ENCODE data around the gene PPM1D.

The PPM1D gene

GRCh38 chr17:60598001-60598736 is 1.8 kb upstream of the PPM1D start (continued):
- TF ChIP-seq PRDM4 (tag by site-specific recombination; IDR thresholded peaks at IDR 0.05) (no peak), ZNF311 (tag by site-specific recombination; IDR thresholded peaks at IDR 0.05; ENCODE audit: borderline replicate concordance) (no peak), ZNF514 (tag by site-specific recombination; IDR thresholded peaks at IDR 0.05) (no peak), TRIM28 (IDR thresholded peaks at IDR 0.05; ENCODE audit: borderline replicate concordance, low read length) (peak; percentile 58; the same call in 1 of the 2 replicates), OSR2 (tag by site-specific recombination; IDR thresholded peaks at IDR 0.05) (peak; percentile 87), ZNF366 (tag by site-specific recombination; conservative IDR thresholded peaks at IDR 0.05) (no peak; the same call in 1 of the 2 replicates), ZEB2 (tag by site-specific recombination; IDR thresholded peaks at IDR 0.05) (0 out of 2 replicates have a peak, but pooled peaks have one; percentile 42), ZNF677 (tag by site-specific recombination; IDR thresholded peaks at IDR 0.05) (no peak), GFI1B (tag by site-specific recombination; IDR thresholded peaks at IDR 0.05) (peak; percentile 64; the same call in 1 of the 2 replicates), TCF7L2 (IDR thresholded peaks at IDR 0.05; ENCODE audit: borderline replicate concordance, low read depth, low read length) (no peak), ZNF707 (tag by site-specific recombination; IDR thresholded peaks at IDR 0.05) (no peak), KLF16 (tag by site-specific recombination; IDR thresholded peaks at IDR 0.05) (no peak), ZNF426 (tag by site-specific recombination; IDR thresholded peaks at IDR 0.05) (no peak), SALL2 (tag by site-specific recombination; IDR thresholded peaks at IDR 0.05; ENCODE audit: borderline replicate concordance) (no peak), ZNF510 (tag by site-specific recombination; IDR thresholded peaks at IDR 0.05; ENCODE audit: insufficient replicate concordance) (no peak), ZNF112 (tag by site-specific recombination; IDR thresholded peaks at IDR 0.05) (no peak), ZNF302 (tag by site-specific recombination; IDR thresholded peaks at IDR 0.05; ENCODE audit: low read depth) (no peak), SCRT1 (tag by site-specific recombination; IDR thresholded peaks at IDR 0.05; ENCODE audit: borderline replicate concordance) (no peak), GLIS1 (tag by site-specific recombination; IDR thresholded peaks at IDR 0.05) (no peak), ZFHX2 (tag by site-specific recombination; conservative IDR thresholded peaks at IDR 0.05) (no peak), ZNF394 (tag by site-specific recombination; IDR thresholded peaks at IDR 0.05; ENCODE audit: borderline replicate concordance) (no peak), ZNF555 (tag by site-specific recombination; conservative IDR thresholded peaks at IDR 0.05) (no peak), ZNF404 (tag by site-specific recombination; IDR thresholded peaks at IDR 0.05) (no peak), ZNF626 (tag by site-specific recombination; IDR thresholded peaks at IDR 0.05) (no peak), ZNF19 (tag by site-specific recombination; IDR thresholded peaks at IDR 0.05; ENCODE audit: low read depth) (no peak), REST (tag by site-specific recombination; IDR thresholded peaks at IDR 0.05) (no peak), ZFP3 (tag by site-specific recombination; IDR thresholded peaks at IDR 0.05; ENCODE audit: low read depth) (no peak), ZXDB (tag by site-specific recombination; IDR thresholded peaks at IDR 0.05) (peak; percentile 63; the same call in 1 of the 2 replicates), ZNF843 (tag by site-specific recombination; IDR thresholded peaks at IDR 0.05) (0 out of 2 replicates have a peak, but pooled peaks have one; percentile 33), OVOL3 (tag by site-specific recombination; IDR thresholded peaks at IDR 0.05) (no peak), ZBTB21 (tag by site-specific recombination; IDR thresholded peaks at IDR 0.05) (no peak), PRDM6 (tag by site-specific recombination; IDR thresholded peaks at IDR 0.05) (peak; percentile 78)
- TF ChIP-seq, protein P1, sequence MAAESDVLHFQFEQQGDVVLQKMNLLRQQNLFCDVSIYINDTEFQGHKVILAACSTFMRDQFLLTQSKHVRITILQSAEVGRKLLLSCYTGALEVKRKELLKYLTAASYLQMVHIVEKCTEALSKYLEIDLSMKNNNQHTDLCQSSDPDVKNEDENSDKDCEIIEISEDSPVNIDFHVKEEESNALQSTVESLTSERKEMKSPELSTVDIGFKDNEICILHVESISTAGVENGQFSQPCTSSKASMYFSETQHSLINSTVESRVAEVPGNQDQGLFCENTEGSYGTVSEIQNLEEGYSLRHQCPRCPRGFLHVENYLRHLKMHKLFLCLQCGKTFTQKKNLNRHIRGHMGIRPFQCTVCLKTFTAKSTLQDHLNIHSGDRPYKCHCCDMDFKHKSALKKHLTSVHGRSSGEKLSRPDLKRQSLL (tag by site-specific recombination; IDR thresholded peaks at IDR 0.05): 0 out of 2 replicates have a peak, but pooled peaks have one; percentile 59

Data from HEK293 (cell line).